GM23338 (cell line): ENCODE results near the gene FBXW2. TPM values are rescaled to one million over a fixed set of nuclear protein-coding genes. Genes with fewer than 3 reads are reported as not detected.

Experiments
- ATAC-seq: fragments of 200-7000 bp; cut with Tn5 transposase; 3 replicates; pipeline ENCODE4 v1.9.1; 2020
- DNase-seq: peaks from one replicate; pipeline ENCODE4 v3.0.0-alpha.2; 2015; ENCODE audit warnings: low spot score
- H2AFZ ChIP-seq: fragments of 200-600 bp; sonication (generic); 2 replicates; pipeline ENCODE4 v1.8.0; 2016; ENCODE audit warnings: antibody characterized with exemption, mild to moderate bottlenecking, moderate library complexity
- H3F3A ChIP-seq: fragments of 200-600 bp; sonication (generic); replicated peaks from 2 replicates; pipeline ENCODE4 v1.8.0; 2017; ENCODE audit warnings: antibody characterized with exemption, mixed run types, low read depth
- H3K27ac ChIP-seq: fragments of 200-600 bp; sonication (generic); 2 replicates; pipeline ENCODE4 v1.6.1; 2016; ENCODE audit warnings: low read depth
- H3K27me3 ChIP-seq: fragments of 200-600 bp; sonication (generic); 2 replicates; pipeline ENCODE4 v1.8.0; 2016; ENCODE audit warnings: mild to moderate bottlenecking, mixed run types, moderate library complexity; ENCODE audit not compliant: insufficient read depth
- H3K36me3 ChIP-seq: fragments of 200-600 bp; sonication (generic); 2 replicates; pipeline ENCODE4 v1.8.0; 2016; ENCODE audit warnings: mild to moderate bottlenecking; ENCODE audit not compliant: insufficient read depth
- H3K4me1 ChIP-seq: fragments of 200-600 bp; sonication (generic); 2 replicates; pipeline ENCODE4 v1.8.0; 2016; ENCODE audit warnings: mild to moderate bottlenecking, moderate library complexity; ENCODE audit not compliant: insufficient read depth
- H3K4me2 ChIP-seq: fragments of 200-600 bp; sonication (generic); 2 replicates; pipeline ENCODE4 v1.7.1; 2017; ENCODE audit warnings: mixed run types
- H3K4me3 ChIP-seq: fragments of 200-600 bp; sonication (generic); 2 replicates; pipeline ENCODE4 v1.6.1; 2016; ENCODE audit warnings: mixed run types
- H3K79me2 ChIP-seq: fragments of 200-600 bp; sonication (generic); replicated peaks from 2 replicates; pipeline ENCODE4 v1.8.0; 2017; ENCODE audit warnings: mild to moderate bottlenecking; ENCODE audit not compliant: insufficient read depth
- H3K9me2 ChIP-seq: fragments of 200-600 bp; sonication (generic); 2 replicates; pipeline ENCODE4 v1.8.0; 2017; ENCODE audit not compliant: insufficient read depth
- H4K20me1 ChIP-seq: fragments of 200-600 bp; sonication (generic); replicated peaks from 2 replicates; pipeline ENCODE4 v1.8.0; 2017; ENCODE audit warnings: mild to moderate bottlenecking; ENCODE audit not compliant: insufficient read depth
- H3K27ac Mint-ChIP-seq: 2 replicates; pipeline ENCODE4 v1.8.0; 2020; ENCODE audit warnings: inconsistent platforms, mild to moderate bottlenecking, moderate library complexity, mixed read lengths
- H3K27me3 Mint-ChIP-seq: 3 replicates; pipeline ENCODE4 v1.8.0; 2022; ENCODE audit warnings: low read depth, mild to moderate bottlenecking, moderate library complexity, mixed read lengths, inconsistent platforms; ENCODE audit not compliant: insufficient read depth, poor library complexity
- H3K36me3 Mint-ChIP-seq: 3 replicates; pipeline ENCODE4 v1.8.0; 2021; ENCODE audit warnings: low read depth, mild to moderate bottlenecking, inconsistent platforms, moderate library complexity, mixed read lengths
- H3K4me1 Mint-ChIP-seq: 3 replicates; pipeline ENCODE4 v1.8.0; 2020; ENCODE audit warnings: mild to moderate bottlenecking, inconsistent platforms, mixed read lengths
- H3K4me3 Mint-ChIP-seq: 3 replicates; pipeline ENCODE4 v1.8.0; 2021; ENCODE audit warnings: moderate library complexity, mild to moderate bottlenecking, inconsistent platforms, mixed read lengths
- H3K9me3 Mint-ChIP-seq: 3 replicates; pipeline ENCODE4 v1.8.0; 2020; ENCODE audit warnings: moderate library complexity, mild to moderate bottlenecking, inconsistent platforms, mixed read lengths
- CREB1 ChIP-seq: fragments of 250-450 bp; sonication (Bioruptor Pico); IDR thresholded peaks from 2 replicates; pipeline ENCODE4 v1.5.0; 2020; ENCODE audit warnings: low read depth, mild to moderate bottlenecking, moderate library complexity
- CTCF ChIP-seq, 2 experiments: fragments of 200-600 bp in 1 of 2; sonication (generic) in 1 of 2; conservative IDR thresholded peaks; 2 replicates each; pipeline versions ENCODE4 v1.5.1 to v1.6.1; 2016 to 2017; ENCODE audit warnings: antibody characterized with exemption in 2 of 2, low read depth in 2 of 2, mild to moderate bottlenecking in 2 of 2, moderate library complexity in 1 of 2
- ETS1 ChIP-seq: IDR thresholded peaks from 2 replicates; pipeline ENCODE4 v1.6.1; 2016; ENCODE audit warnings: antibody characterized with exemption
- EZH2 ChIP-seq: fragments of 200-600 bp; sonication (generic); IDR thresholded peaks from one replicate; pipeline ENCODE4 v1.8.0; 2017; ENCODE audit warnings: antibody characterized with exemption, mild to moderate bottlenecking, low read depth; ENCODE audit not compliant: unreplicated experiment
- REST ChIP-seq: IDR thresholded peaks from one replicate; pipeline ENCODE4 v1.6.1; 2018; ENCODE audit warnings: antibody characterized with exemption; ENCODE audit not compliant: unreplicated experiment
- polyA plus RNA-seq: library from polyadenylated mRNA; unstranded; fragments of >200 nt; fragmentation: Nextera tagmentation; extraction: Ambion mirVana; gene quantifications from 2 replicates; pipeline ENCODE4 v1.2.1, GENCODE V29; 2016
- total RNA-seq: library from RNA; depleted of rRNA; stranded (reverse); fragments of >200 nt; shearing (Covaris generic); gene quantifications from 2 replicates; pipeline ENCODE4 v1.2.3, GENCODE V29; 2014

Gene FBXW2
- total and polyA plus RNA-seq, 2 experiments from 2014 or later: 10.0 to 55.2 TPM

- TF ChIP-seq CTCF (conservative IDR thresholded peaks at IDR 0.05; ENCODE audit: low read depth in 2 of 2) (no peak), EZH2 (no peak), CREB1 (CRISPR knock-in tag) (no peak), REST (no peak), ETS1 (no peak)
- no peaks in the 10 kb centered on the region; the same call in 1 of the 2 replicates for H3F3A ChIP-seq
- peaks cover 6% of the 10 kb centered on the region; the same call in 1 of the 2 replicates for H3K4me1 ChIP-seq
- H3K27ac ChIP-seq: no peak overlapping the region
- no peak for ATAC-seq
- H3K27me3 ChIP-seq: no peaks in the 10 kb centered on the region
- H3K36me3 Mint-ChIP-seq: peaks cover 65% of the 10 kb centered on the region
- H3K4me3 Mint-ChIP-seq: no peak overlapping the region
- DNase-seq: no peak
- no peak overlapping the region for H3K27ac Mint-ChIP-seq
- peaks cover 45% of the 10 kb centered on the region for H3K36me3 ChIP-seq
- H3K4me1 Mint-ChIP-seq: peaks cover 9% of the 10 kb centered on the region; the same call in 2 of the 3 replicates
- H3K79me2 ChIP-seq: peaks cover 9% of the 10 kb centered on the region
- no peaks in the 10 kb centered on the region for H3K27me3 Mint-ChIP-seq
- no peak overlapping the region for H3K4me2 ChIP-seq
- H3K9me2 ChIP-seq: no peaks in the 10 kb centered on the region
- no peak overlapping the region for H3K4me3 ChIP-seq
- no peak overlapping the region for H2AFZ ChIP-seq
- H4K20me1 ChIP-seq: peaks cover 15% of the 10 kb centered on the region; the same call in 1 of the 2 replicates
- no peaks in the 10 kb centered on the region for H3K9me3 Mint-ChIP-seq
Observed at GRCh38 chr9:120830151-120830550, 36.9 kb upstream of the FBXW2 start.

GRCh38 chr9:120829650-120830049 lies 36.4 kb upstream of the FBXW2 start:
- Histone ChIP-seq H3K79me2 (peaks cover 7% of the 10 kb centered on the region), H3K4me1 (peaks cover 6% of the 10 kb centered on the region; the same call in 1 of the 2 replicates), H3K4me3 (no peak overlapping the region), H3K36me3 (peaks cover 42% of the 10 kb centered on the region), H3K9me2 (no peaks in the 10 kb centered on the region), H3K27me3 (no peaks in the 10 kb centered on the region), H3K27ac (no peak overlapping the region), H2AFZ (no peak overlapping the region), H4K20me1 (peaks cover 10% of the 10 kb centered on the region; the same call in 1 of the 2 replicates), H3F3A (no peaks in the 10 kb centered on the region; the same call in 1 of the 2 replicates), H3K4me2 (no peak overlapping the region)
- Mint-ChIP-seq H3K36me3 (peaks cover 68% of the 10 kb centered on the region), H3K4me3 (no peak overlapping the region), H3K27ac (no peak overlapping the region), H3K4me1 (peaks cover 9% of the 10 kb centered on the region; the same call in 2 of the 3 replicates), H3K27me3 (no peaks in the 10 kb centered on the region), H3K9me3 (no peaks in the 10 kb centered on the region)
- DNase-seq (no peak), ATAC-seq (no peak)
- TF ChIP-seq EZH2 (no peak), ETS1 (no peak)
